Ectodermal cell (in vitro differentiated cells): Measurements from ENCODE around the gene AHRR.

Experiments
- H3K27ac ChIP-seq: 2 replicates; pipeline ENCODE4 v1.7.0; 2013; ENCODE audit warnings: mild to moderate bottlenecking, low read depth, low read length; ENCODE audit not compliant: insufficient read depth, poor library complexity, severe bottlenecking
- H3K27me3 ChIP-seq: 2 replicates; pipeline ENCODE4 v1.7.0; 2013; ENCODE audit warnings: mild to moderate bottlenecking, low read length; ENCODE audit not compliant: insufficient read depth, control insufficient read depth, poor library complexity, severe bottlenecking
- H3K36me3 ChIP-seq: one replicate; pipeline ENCODE4 v1.7.0; 2013; ENCODE audit warnings: low read length; ENCODE audit not compliant: control insufficient read depth, insufficient read depth
- H3K4me1 ChIP-seq: one replicate; pipeline ENCODE4 v1.7.0; 2013; ENCODE audit warnings: low read length; ENCODE audit not compliant: control insufficient read depth, insufficient read depth
- H3K4me3 ChIP-seq: 2 replicates; pipeline ENCODE4 v1.7.0; 2013; ENCODE audit warnings: low read depth, low read length, control low read depth; ENCODE audit not compliant: insufficient read depth
- H3K9me3 ChIP-seq: 2 replicates; pipeline ENCODE4 v1.7.0; 2013; ENCODE audit warnings: mild to moderate bottlenecking, low read length, moderate library complexity; ENCODE audit not compliant: control insufficient read depth
- WGBS, 2 experiments: methylation state at CpG; one replicate each; pipeline ENCODE4 v1.1.7; 2013; ENCODE audit warnings: missing lambda C conversion rate in 2 of 2; 5-methylcytosine and 5-hydroxymethylcytosine counted together

The AHRR gene

GRCh38 chr5:439636-440035 is 118.1 kb downstream of the AHRR start:
- H3K4me3 ChIP-seq, result no peak overlapping the region
- H3K27ac ChIP-seq, result no peak overlapping the region
- H3K36me3 ChIP-seq, result no peaks in the 10 kb centered on the region
- H3K4me1 ChIP-seq, result peaks cover 14% of the 10 kb centered on the region
- no peaks in the 10 kb centered on the region for H3K27me3 ChIP-seq
- WGBS, 2 experiments, result 89% methylated on average over 14 of the region's 14 CpGs
- no peaks in the 10 kb centered on the region for H3K9me3 ChIP-seq

GRCh38 chr5:440401-441201 is 119.1 kb downstream of the AHRR start:
- Histone ChIP-seq H3K27me3 (no peaks in the 10 kb centered on the region), H3K27ac (no peak overlapping the region), H3K36me3 (no peaks in the 10 kb centered on the region), H3K4me3 (no peak overlapping the region), H3K9me3 (no peaks in the 10 kb centered on the region), H3K4me1 (peaks cover 14% of the 10 kb centered on the region)
- 84 to 86% methylated on average over 18 of the region's 18 CpGs for WGBS, 2 experiments

- Histone ChIP-seq H3K27me3 (no peaks in the 10 kb centered on the region), H3K4me3 (peak overlapping the region; percentile 95), H3K9me3 (no peaks in the 10 kb centered on the region), H3K27ac (no peak overlapping the region), H3K4me1 (peaks cover 14% of the 10 kb centered on the region), H3K36me3 (peaks cover 5% of the 10 kb centered on the region)
- WGBS, 2 experiments, result 88 to 90% methylated on average over 5 of the region's 5 CpGs
Observed at GRCh38 chr5:441996-442334, 120.5 kb downstream of the AHRR start.

- 8% methylated on average over 73 of the region's 73 CpGs for WGBS, 2 experiments
- Histone ChIP-seq H3K4me3 (peak within 1 kb of the TSS; percentile 95), H3K27ac (no peak within 1 kb of the TSS), H3K36me3 (peaks cover 11% of the 10 kb centered on the region), H3K9me3 (no peaks in the 10 kb centered on the region), H3K27me3 (no peaks in the 10 kb centered on the region), H3K4me1 (peaks cover 14% of the 10 kb centered on the region)
Observed at GRCh38 chr5:442335-443238, 121.1 kb downstream of the AHRR start, which contains the start of gene EXOC3. Gene EXOC3 (plus strand): TSS chr5:443176. CDS start chr5:446206, 3,030 bp downstream.

- WGBS, 2 experiments, result 22 to 23% methylated on average over 62 of the region's 62 CpGs
- no peaks in the 10 kb centered on the region for H3K27me3 ChIP-seq
Observed at GRCh38 chr5:443239-444151, 122.0 kb downstream of the AHRR start.

GRCh38 chr5:444226-444625 is 122.7 kb downstream of the AHRR start:
- no peak overlapping the region for H3K27ac ChIP-seq
- H3K4me3 ChIP-seq, result peak overlapping the region; percentile 95
- 93 to 96% methylated on average over 8 of the region's 8 CpGs for WGBS, 2 experiments
- H3K4me1 ChIP-seq, result peaks cover 14% of the 10 kb centered on the region
- peaks cover 18% of the 10 kb centered on the region for H3K36me3 ChIP-seq
- no peaks in the 10 kb centered on the region for H3K9me3 ChIP-seq
- H3K27me3 ChIP-seq, result no peaks in the 10 kb centered on the region

More at GRCh38 chr5:443239-444151, 122.0 kb downstream of the AHRR start:
- H3K27ac ChIP-seq, result no peak overlapping the region
- no peaks in the 10 kb centered on the region for H3K9me3 ChIP-seq
- peak overlapping the region; percentile 95 for H3K4me3 ChIP-seq
- peaks cover 14% of the 10 kb centered on the region for H3K4me1 ChIP-seq
- peaks cover 18% of the 10 kb centered on the region for H3K36me3 ChIP-seq

- 92 to 96% methylated on average over 10 of the region's 10 CpGs for WGBS, 2 experiments
- Histone ChIP-seq H3K36me3 (peaks cover 22% of the 10 kb centered on the region), H3K9me3 (no peaks in the 10 kb centered on the region), H3K27ac (no peak overlapping the region), H3K4me1 (peaks cover 14% of the 10 kb centered on the region), H3K4me3 (no peak overlapping the region), H3K27me3 (no peaks in the 10 kb centered on the region)
Observed at GRCh38 chr5:445591-445990, 124.1 kb downstream of the AHRR start.

- 94 to 95% methylated on average over 19 of the region's 19 CpGs for WGBS, 2 experiments
- Histone ChIP-seq H3K36me3 (peaks cover 26% of the 10 kb centered on the region), H3K4me3 (no peak overlapping the region), H3K4me1 (peaks cover 14% of the 10 kb centered on the region), H3K9me3 (no peaks in the 10 kb centered on the region), H3K27ac (no peak overlapping the region), H3K27me3 (no peaks in the 10 kb centered on the region)
Observed at GRCh38 chr5:446066-446882, 124.8 kb downstream of the AHRR start.

- Histone ChIP-seq H3K27me3 (no peaks in the 10 kb centered on the region), H3K27ac (no peak overlapping the region), H3K9me3 (no peaks in the 10 kb centered on the region), H3K4me3 (no peak overlapping the region), H3K36me3 (peaks cover 27% of the 10 kb centered on the region), H3K4me1 (peaks cover 13% of the 10 kb centered on the region)
- 80 to 81% methylated on average over 7 of the region's 7 CpGs for WGBS, 2 experiments
Observed at GRCh38 chr5:446883-447263, 125.4 kb downstream of the AHRR start.
